H9 (cell line): ENCODE measurements around the gene ELANE. TPM values are rescaled to one million over a fixed set of nuclear protein-coding genes. Genes with fewer than 3 reads are reported as not detected.

Source experiments
- DNase-seq: peaks from one replicate; pipeline ENCODE4 v3.0.0-alpha.2; 2017
- H2AFZ ChIP-seq: one replicate; pipeline ENCODE4 v1.6.1; 2013; ENCODE audit warnings: mild to moderate bottlenecking, low read length, control low read depth, moderate library complexity
- H2AK5ac ChIP-seq: 2 replicates; pipeline ENCODE4 v1.6.1; 2013; ENCODE audit warnings: low read length, control low read depth, mixed read lengths; ENCODE audit not compliant: insufficient read length
- H2BK120ac ChIP-seq: one replicate; pipeline ENCODE4 v1.6.1; 2013; ENCODE audit warnings: low read depth, mild to moderate bottlenecking, low read length, control low read depth, inconsistent platforms; ENCODE audit not compliant: poor library complexity, severe bottlenecking
- H2BK12ac ChIP-seq: 2 replicates; pipeline ENCODE4 v1.6.1; 2013; ENCODE audit warnings: low read length, control low read depth, mixed read lengths, low read depth; ENCODE audit not compliant: insufficient read length
- H2BK15ac ChIP-seq: 2 replicates; pipeline ENCODE4 v1.6.1; 2013; ENCODE audit warnings: low read depth, low read length, control low read depth
- H2BK20ac ChIP-seq: one replicate; pipeline ENCODE4 v1.6.1; 2013; ENCODE audit warnings: low read depth, mild to moderate bottlenecking, low read length, control low read depth, inconsistent platforms; ENCODE audit not compliant: poor library complexity, severe bottlenecking
- H2BK5ac ChIP-seq: 2 replicates; pipeline ENCODE4 v1.6.1; 2013; ENCODE audit warnings: low read length, control low read depth, mixed read lengths; ENCODE audit not compliant: insufficient read length
- H3K14ac ChIP-seq: 2 replicates; pipeline ENCODE4 v1.6.1; 2013; ENCODE audit warnings: low read length, control low read depth; ENCODE audit not compliant: insufficient read depth
- H3K18ac ChIP-seq: 2 replicates; pipeline ENCODE4 v1.6.1; 2013; ENCODE audit warnings: low read depth, mild to moderate bottlenecking, mixed read lengths, low read length, control low read depth; ENCODE audit not compliant: insufficient read length
- H3K23ac ChIP-seq: 2 replicates; pipeline ENCODE4 v1.6.1; 2013; ENCODE audit warnings: low read length, control low read depth, mixed read lengths, low read depth; ENCODE audit not compliant: insufficient read length
- H3K23me2 ChIP-seq: 2 replicates; pipeline ENCODE4 v1.6.1; 2013; ENCODE audit warnings: low read depth, mild to moderate bottlenecking, mixed read lengths, low read length, control low read depth; ENCODE audit not compliant: insufficient read length, poor library complexity, severe bottlenecking
- H3K27ac ChIP-seq: 2 replicates; pipeline ENCODE4 v1.5.1; 2013; ENCODE audit warnings: low read length, control low read depth, mixed read lengths, low read depth; ENCODE audit not compliant: insufficient read length
- H3K27me3 ChIP-seq: 2 replicates; pipeline ENCODE4 v1.6.1; 2013; ENCODE audit warnings: low read length, control low read depth, inconsistent platforms; ENCODE audit not compliant: insufficient read depth
- H3K4ac ChIP-seq: 2 replicates; pipeline ENCODE4 v1.6.1; 2013; ENCODE audit warnings: low read depth, mild to moderate bottlenecking, control low read depth, inconsistent platforms, low read length, moderate library complexity
- H3K4me1 ChIP-seq: 2 replicates; pipeline ENCODE4 v1.6.1; 2013; ENCODE audit warnings: low read length, control low read depth, inconsistent platforms; ENCODE audit not compliant: insufficient read depth
- H3K4me2 ChIP-seq: 2 replicates; pipeline ENCODE4 v1.6.1; 2013; ENCODE audit warnings: low read length, control low read depth, mixed read lengths; ENCODE audit not compliant: insufficient read length, insufficient read depth
- H3K56ac ChIP-seq: 2 replicates; pipeline ENCODE4 v1.6.1; 2013; ENCODE audit warnings: low read depth, mild to moderate bottlenecking, mixed read lengths, low read length, control low read depth; ENCODE audit not compliant: insufficient read length
- H3K79me1 ChIP-seq: 2 replicates; pipeline ENCODE4 v1.6.1; 2013; ENCODE audit warnings: low read depth, mild to moderate bottlenecking, moderate library complexity, low read length, control low read depth, inconsistent platforms; ENCODE audit not compliant: insufficient read depth, poor library complexity, severe bottlenecking
- H3K79me2 ChIP-seq: 2 replicates; pipeline ENCODE4 v1.6.1; 2013; ENCODE audit warnings: low read length, control low read depth, inconsistent platforms; ENCODE audit not compliant: insufficient read depth
- H3K9ac ChIP-seq: 2 replicates; pipeline ENCODE4 v1.6.1; 2013; ENCODE audit warnings: low read length, control low read depth, mixed read lengths; ENCODE audit not compliant: insufficient read length; ENCODE audit errors: extremely low read depth
- H3K9me3 ChIP-seq: one replicate; pipeline ENCODE4 v1.6.1; 2013; ENCODE audit warnings: low read depth, low read length, inconsistent platforms; ENCODE audit not compliant: control insufficient read depth
- H3T11ph ChIP-seq: one replicate; pipeline ENCODE4 v1.6.1; 2013; ENCODE audit warnings: mild to moderate bottlenecking, low read length, control low read depth, inconsistent platforms
- H4K20me1 ChIP-seq: one replicate; pipeline ENCODE4 v1.6.1; 2013; ENCODE audit not compliant: control insufficient read depth, insufficient read length, insufficient read depth
- H4K5ac ChIP-seq: 2 replicates; pipeline ENCODE4 v1.6.1; 2013; ENCODE audit warnings: low read depth, mild to moderate bottlenecking, mixed read lengths, low read length, control low read depth; ENCODE audit not compliant: insufficient read length
- H4K8ac ChIP-seq: replicated peaks from 2 replicates; pipeline ENCODE4 v1.6.1; 2013; ENCODE audit warnings: low read length, control low read depth, mixed read lengths, low read depth; ENCODE audit not compliant: insufficient read length
- H4K91ac ChIP-seq: 2 replicates; pipeline ENCODE4 v1.6.1; 2013; ENCODE audit warnings: low read depth, mild to moderate bottlenecking, moderate library complexity, mixed read lengths, low read length, control low read depth; ENCODE audit not compliant: insufficient read length
- H3K27ac Mint-ChIP-seq, 3 experiments: 2 replicates in 2 of 3; 3 replicates in 1 of 3; pipeline ENCODE4 v1.8.0; 2020 to 2021; ENCODE audit warnings: mixed read lengths in 3 of 3, mild to moderate bottlenecking in 1 of 3, moderate library complexity in 1 of 3
- H3K27me3 Mint-ChIP-seq: 2 replicates; pipeline ENCODE4 v1.8.0; 2021; ENCODE audit warnings: low read depth, mild to moderate bottlenecking, moderate library complexity, mixed read lengths
- H3K36me3 Mint-ChIP-seq, 3 experiments: 2 replicates in 2 of 3; 3 replicates in 1 of 3; pipeline ENCODE4 v1.8.0; 2020 to 2021; ENCODE audit warnings: low read depth in 3 of 3, mixed read lengths in 3 of 3; ENCODE audit not compliant: insufficient read depth in 1 of 3
- H3K4me1 Mint-ChIP-seq, 2 experiments: 2 replicates each; pipeline ENCODE4 v1.8.0; 2020; ENCODE audit warnings: mixed read lengths in 2 of 2
- H3K4me3 Mint-ChIP-seq, 2 experiments: 2 replicates in 1 of 2; 3 replicates in 1 of 2; pipeline ENCODE4 v1.8.0; 2020 to 2021; ENCODE audit warnings: mild to moderate bottlenecking in 2 of 2, mixed read lengths in 2 of 2, moderate library complexity in 1 of 2
- H3K9me3 Mint-ChIP-seq, 2 experiments: 2 replicates in 1 of 2; 3 replicates in 1 of 2; pipeline ENCODE4 v1.8.0; 2020; ENCODE audit warnings: mild to moderate bottlenecking in 2 of 2, mixed read lengths in 2 of 2, moderate library complexity in 1 of 2
- WGBS: extraction: QIAGEN DNeasy Blood & Tissue Kit; methylation state at CpG from one replicate; pipeline ENCODE4 v1.1.7; 2013; ENCODE audit warnings: missing lambda C conversion rate, low lambda C conversion rate, mixed read lengths; ENCODE audit not compliant: insufficient read length; ENCODE audit errors: extremely low coverage; 5-methylcytosine and 5-hydroxymethylcytosine counted together
- total RNA-seq: library from RNA; stranded (reverse); gene quantifications from 2 replicates; pipeline ENCODE4 v1.2.1, GENCODE V29; 2021
- TF ChIP-seq, protein P1 (sequence below): fragments of 200-600 bp; sonication (generic); conservative IDR thresholded peaks from 3 replicates; pipeline ENCODE4 v1.8.0; 2021; ENCODE audit warnings: antibody characterized with exemption, mild to moderate bottlenecking

ELANE gene
- total RNA-seq, 1 experiment from 2014 or later = not detected

DNA sequence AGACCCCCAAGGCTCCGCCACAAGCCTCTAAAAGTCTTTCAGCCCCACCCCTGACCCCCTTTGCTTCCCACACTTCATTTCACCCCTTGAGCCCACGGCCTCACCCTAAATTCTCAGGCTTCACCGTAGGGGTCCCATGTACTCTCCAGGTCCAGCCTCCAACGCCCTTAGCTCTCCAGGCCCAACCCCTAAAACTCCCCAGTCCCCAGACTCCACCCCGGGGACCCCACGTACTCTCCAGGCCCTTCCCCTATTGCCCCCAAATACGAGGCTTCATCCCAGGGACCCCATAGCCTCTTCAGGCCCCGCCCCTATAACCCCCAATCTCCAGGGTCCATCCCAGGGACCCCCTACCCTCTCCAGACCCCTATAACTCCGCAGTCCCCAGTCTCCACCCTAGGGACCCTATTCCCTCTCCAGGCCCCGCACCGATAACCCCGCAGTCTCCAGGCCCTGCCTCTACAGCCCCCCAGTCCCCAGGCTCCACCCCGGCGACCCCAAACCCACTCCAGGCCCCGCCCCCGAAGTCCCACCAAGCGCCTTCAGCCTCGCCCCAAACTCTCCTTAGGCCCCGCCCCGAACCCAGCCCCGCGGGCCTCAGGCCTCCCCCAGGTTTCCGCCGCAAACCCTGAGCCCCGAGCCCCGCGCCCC, 40.3 kb downstream of the ELANE start:
- Histone ChIP-seq H3K4ac (no peak overlapping the region), H3K9ac (peak overlapping the region; percentile 36), H3T11ph (no peak overlapping the region), H3K18ac (no peak overlapping the region), H4K8ac (no peak overlapping the region), H3K23me2 (peaks cover 4% of the 10 kb centered on the region), H2BK120ac (no peak overlapping the region), H4K5ac (no peak overlapping the region), H2BK12ac (no peak overlapping the region), H3K27me3 (no peaks in the 10 kb centered on the region), H3K23ac (no peak overlapping the region), H2BK15ac (no peak overlapping the region), H3K79me1 (no peaks in the 10 kb centered on the region), H3K4me2 (peak overlapping the region; percentile 56), H3K79me2 (no peaks in the 10 kb centered on the region; the same call in 1 of the 2 replicates), H2BK20ac (no peak overlapping the region), H3K4me1 (no peaks in the 10 kb centered on the region), H4K91ac (no peak overlapping the region), H4K20me1 (peaks cover 2% of the 10 kb centered on the region), H3K56ac (no peak overlapping the region), H2AFZ (no peak overlapping the region), H3K27ac (no peak overlapping the region), H3K14ac (no peak overlapping the region), H2AK5ac (no peak overlapping the region), H2BK5ac (no peak overlapping the region), H3K9me3 (no peaks in the 10 kb centered on the region)
- no peaks in the 10 kb centered on the region; a peak in 1 of 5 replicates for H3K9me3 Mint-ChIP-seq
- H3K27ac Mint-ChIP-seq = peak overlapping the region in 2 of 3 experiments; percentile 40 to 48; a peak in 2 of 7 replicates
- peaks cover 0 to 35% (median 28%) of the 10 kb centered on the region in 3 experiments; a peak in 6 of 7 replicates for H3K36me3 Mint-ChIP-seq
- peaks cover 3 to 6% of the 10 kb centered on the region in 2 experiments; a peak in 3 of 4 replicates for H3K4me1 Mint-ChIP-seq
- no peak for DNase-seq
- peak overlapping the region; percentile 76 to 90 for H3K4me3 Mint-ChIP-seq
- WGBS = no CpG with 5 or more reads among the region's 27 CpGs
- TF ChIP-seq, protein P1, sequence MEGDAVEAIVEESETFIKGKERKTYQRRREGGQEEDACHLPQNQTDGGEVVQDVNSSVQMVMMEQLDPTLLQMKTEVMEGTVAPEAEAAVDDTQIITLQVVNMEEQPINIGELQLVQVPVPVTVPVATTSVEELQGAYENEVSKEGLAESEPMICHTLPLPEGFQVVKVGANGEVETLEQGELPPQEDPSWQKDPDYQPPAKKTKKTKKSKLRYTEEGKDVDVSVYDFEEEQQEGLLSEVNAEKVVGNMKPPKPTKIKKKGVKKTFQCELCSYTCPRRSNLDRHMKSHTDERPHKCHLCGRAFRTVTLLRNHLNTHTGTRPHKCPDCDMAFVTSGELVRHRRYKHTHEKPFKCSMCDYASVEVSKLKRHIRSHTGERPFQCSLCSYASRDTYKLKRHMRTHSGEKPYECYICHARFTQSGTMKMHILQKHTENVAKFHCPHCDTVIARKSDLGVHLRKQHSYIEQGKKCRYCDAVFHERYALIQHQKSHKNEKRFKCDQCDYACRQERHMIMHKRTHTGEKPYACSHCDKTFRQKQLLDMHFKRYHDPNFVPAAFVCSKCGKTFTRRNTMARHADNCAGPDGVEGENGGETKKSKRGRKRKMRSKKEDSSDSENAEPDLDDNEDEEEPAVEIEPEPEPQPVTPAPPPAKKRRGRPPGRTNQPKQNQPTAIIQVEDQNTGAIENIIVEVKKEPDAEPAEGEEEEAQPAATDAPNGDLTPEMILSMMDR = no peak
- H3K27me3 Mint-ChIP-seq = peaks cover 4% of the 10 kb centered on the region; the same call in 1 of the 2 replicates
